ENCODE data around the gene GCN1.
"Not testable (repeated sequence)": the region's sequence is repeated elsewhere in the genome, so short reads cannot be mapped to it uniquely, and the experiment has no call there.

The GCN1 gene, protein sequence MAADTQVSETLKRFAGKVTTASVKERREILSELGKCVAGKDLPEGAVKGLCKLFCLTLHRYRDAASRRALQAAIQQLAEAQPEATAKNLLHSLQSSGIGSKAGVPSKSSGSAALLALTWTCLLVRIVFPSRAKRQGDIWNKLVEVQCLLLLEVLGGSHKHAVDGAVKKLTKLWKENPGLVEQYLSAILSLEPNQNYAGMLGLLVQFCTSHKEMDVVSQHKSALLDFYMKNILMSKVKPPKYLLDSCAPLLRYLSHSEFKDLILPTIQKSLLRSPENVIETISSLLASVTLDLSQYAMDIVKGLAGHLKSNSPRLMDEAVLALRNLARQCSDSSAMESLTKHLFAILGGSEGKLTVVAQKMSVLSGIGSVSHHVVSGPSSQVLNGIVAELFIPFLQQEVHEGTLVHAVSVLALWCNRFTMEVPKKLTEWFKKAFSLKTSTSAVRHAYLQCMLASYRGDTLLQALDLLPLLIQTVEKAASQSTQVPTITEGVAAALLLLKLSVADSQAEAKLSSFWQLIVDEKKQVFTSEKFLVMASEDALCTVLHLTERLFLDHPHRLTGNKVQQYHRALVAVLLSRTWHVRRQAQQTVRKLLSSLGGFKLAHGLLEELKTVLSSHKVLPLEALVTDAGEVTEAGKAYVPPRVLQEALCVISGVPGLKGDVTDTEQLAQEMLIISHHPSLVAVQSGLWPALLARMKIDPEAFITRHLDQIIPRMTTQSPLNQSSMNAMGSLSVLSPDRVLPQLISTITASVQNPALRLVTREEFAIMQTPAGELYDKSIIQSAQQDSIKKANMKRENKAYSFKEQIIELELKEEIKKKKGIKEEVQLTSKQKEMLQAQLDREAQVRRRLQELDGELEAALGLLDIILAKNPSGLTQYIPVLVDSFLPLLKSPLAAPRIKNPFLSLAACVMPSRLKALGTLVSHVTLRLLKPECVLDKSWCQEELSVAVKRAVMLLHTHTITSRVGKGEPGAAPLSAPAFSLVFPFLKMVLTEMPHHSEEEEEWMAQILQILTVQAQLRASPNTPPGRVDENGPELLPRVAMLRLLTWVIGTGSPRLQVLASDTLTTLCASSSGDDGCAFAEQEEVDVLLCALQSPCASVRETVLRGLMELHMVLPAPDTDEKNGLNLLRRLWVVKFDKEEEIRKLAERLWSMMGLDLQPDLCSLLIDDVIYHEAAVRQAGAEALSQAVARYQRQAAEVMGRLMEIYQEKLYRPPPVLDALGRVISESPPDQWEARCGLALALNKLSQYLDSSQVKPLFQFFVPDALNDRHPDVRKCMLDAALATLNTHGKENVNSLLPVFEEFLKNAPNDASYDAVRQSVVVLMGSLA (N-terminal part only)

DNA sequence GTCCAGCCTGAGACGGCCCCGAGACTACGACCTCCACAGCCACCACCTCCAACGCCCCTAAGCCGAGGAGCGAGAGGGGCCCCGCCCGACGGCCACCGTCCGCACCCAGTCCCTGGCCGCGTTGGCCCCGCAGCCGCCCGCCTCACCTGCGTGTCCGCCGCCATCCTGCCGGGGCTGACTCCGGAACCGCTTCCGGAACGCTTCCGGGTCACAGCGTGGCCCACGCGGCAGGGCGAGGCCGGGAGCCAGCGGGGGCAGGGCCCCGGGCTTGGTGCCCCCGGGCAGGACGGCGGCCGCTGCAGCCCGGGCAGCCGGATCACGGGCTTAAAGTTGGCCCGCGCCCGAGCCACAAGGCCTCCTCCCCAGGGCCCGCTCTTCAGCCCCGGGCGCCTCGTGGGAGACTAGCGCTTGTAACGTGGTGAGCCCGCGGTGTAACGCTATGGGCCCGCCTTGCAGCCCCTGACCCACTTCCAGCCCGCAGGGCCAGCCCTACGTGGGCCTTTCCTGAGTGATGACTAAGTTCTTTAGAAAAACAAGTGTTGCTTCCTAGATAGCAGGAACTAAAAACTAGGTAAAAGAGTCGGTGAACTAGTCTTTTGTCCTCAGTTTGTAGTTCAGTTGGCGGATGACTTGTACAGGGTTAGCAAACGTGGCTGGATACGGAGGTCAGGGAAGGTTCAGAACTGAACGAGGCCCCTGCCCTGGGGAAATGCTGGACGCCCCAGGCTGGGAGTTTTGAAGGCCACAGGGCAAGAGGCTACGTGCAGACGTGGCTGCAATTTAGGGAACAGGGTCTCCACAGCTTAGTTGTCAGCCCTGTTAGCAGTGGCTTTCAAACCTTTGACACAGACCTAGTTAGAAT, at the start of gene GCN1:
TSS of gene GCN1 (minus strand) at position 182 of the 862 bp plus-strand sequence. CDS start at position 164, 18 bp downstream.
- peak; percentile 53 to 83 for DNase-seq (ENCODE audit: extremely low read depth in 1 of 2, low read depth in 1 of 2)

DNA sequence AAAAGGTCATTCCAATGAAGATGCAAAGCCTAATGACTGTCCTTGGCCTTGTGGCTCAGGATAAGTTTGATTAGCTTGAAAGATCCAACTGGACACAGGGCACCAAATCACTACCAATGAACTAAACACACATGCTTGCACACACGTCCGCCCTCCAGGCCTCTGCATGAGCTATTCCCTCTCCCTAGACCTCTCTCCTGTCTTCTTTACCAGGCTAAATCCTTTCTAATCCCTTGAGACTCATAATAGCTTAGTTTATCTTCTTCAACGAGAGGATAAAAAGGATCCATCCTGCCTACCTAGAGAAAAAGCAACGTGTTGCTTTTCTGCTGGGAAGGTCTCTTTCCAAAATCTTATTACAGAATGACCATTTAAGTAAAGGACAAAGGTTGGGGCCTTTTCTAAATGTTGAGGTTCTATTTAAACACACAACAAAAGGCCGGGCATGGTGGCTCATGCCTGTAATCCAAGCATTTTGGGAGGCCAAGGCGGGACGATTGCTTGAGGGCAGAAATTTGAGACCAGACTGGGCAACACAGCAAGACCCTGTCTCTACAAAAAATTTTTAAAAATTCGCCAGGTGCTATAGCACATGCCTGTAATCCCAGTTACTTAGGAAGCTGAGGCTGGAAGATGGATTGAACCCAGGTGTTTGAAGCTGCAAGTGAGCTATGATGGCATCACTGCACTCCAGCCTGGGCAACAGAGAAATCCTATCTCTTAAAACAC, 48.6 kb upstream of the GCN1 start:
- no peak for DNase-seq (ENCODE audit: extremely low read depth in 1 of 2, low read depth in 1 of 2)

DNA sequence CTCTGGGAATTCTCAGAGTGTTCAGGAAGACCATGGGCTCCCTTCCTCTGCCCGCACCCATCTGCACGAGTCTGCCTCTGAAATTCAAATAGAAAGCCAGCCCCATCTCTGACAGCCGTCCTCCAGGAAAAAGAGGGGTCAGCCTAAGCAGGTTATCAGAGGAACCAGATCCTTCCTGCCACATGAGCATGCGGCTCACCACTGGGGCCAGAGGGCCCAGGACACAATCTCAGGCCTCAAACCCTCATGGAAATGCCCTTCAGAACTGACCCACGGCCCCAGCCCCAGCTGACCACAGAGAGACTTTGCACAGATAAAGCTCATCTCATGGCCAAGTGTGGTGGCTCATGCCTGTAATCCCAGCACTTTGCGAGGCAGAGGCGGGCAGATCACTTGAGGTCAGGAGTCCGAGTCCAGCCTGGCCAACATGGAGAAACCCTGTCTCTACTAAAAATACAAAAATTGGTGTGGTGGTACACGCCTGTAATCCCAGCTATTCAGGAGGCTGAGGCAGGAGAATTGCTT, 47.8 kb upstream of the GCN1 start:
- no peak for DNase-seq (ENCODE audit: extremely low read depth in 1 of 2, low read depth in 1 of 2)

DNA sequence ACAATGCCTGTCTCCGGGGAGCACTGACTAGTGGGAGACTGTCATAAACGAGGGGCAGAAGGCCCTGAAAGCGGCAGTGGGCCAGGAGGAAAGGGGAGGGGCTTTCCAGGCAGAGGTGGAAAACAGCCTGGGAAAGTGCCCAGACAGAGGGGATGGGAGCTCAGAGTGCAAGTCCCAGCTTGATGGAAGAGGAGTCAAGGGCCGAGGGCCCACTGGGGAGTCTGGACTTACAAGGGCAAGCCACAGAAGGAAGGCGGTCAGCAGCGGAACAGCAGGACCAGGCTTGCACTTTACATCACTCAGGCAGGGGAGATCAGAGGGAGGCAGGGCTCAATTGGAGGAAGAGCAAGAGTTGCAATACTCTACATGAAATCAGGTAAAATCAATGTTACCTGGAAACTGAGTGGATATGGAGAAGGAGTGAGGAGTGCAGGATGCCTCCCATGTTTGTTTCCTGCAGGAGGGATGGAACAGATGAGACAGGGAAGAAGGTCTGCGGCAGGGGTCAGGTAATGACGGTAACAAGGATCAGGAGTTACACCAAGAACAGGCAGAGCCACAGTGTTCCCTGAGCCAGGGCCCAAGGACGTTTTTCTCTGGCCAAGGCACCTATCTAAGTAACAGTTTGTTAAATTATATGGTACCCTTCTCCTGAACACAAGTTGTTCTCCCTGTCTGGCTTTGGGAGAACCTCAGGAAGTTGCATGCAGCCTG, 47.2 kb upstream of the GCN1 start:
- DNase-seq (ENCODE audit: extremely low read depth in 1 of 2, low read depth in 1 of 2), result no peak

DNA sequence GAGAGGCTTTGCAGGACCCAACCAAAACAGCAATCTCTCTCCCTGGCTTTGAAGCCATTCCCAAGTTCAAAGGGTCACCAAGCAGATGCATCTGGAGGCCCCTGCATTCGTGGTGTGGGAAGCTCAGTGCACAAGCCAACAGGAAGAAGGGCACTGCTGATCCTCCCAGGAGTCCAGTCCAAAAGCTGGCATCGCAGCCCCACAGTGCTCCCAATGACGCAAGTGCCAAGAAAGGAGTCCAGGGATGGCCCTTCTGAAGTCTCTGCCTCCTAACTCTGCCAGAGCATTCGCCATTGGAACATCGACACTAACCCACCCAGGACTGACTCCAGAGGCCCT, 45.9 kb upstream of the GCN1 start:
- no peak for DNase-seq (ENCODE audit: extremely low read depth in 1 of 2, low read depth in 1 of 2)

DNA sequence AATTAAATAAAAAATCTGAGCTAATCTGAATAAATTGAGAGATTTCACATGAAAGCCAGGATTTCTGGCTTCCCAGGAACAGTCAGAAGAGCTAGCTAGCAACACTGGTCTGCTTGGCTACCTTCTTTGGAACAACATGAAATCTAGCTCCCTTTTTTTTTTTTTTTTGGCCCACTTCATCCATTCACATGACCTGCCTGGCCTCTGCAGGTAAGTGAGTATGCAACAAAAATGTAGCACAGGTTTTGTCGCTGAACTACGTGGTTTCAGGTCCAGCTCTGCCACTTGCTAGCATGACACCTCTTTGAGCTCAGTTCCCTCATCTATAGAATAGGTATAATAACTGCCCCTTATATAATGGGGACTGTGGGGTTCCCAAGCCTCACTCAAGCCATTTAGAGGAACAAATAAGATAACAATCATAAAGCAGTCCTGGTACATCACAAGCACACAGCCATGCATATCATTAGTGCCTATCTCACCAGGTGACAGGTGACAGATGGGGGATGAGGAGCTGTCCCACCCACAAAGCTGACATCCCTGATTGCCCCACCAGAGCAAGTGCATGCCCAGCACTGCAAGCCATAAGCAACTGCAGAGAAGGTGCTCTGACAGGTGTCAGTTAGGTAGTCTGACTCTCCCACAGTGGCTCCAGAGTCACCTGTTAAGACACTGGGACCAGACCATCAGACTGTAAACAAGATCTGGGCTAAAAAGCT, 45.4 kb upstream of the GCN1 start:
- DNase-seq (ENCODE audit: extremely low read depth in 1 of 2, low read depth in 1 of 2), result no peak

DNA sequence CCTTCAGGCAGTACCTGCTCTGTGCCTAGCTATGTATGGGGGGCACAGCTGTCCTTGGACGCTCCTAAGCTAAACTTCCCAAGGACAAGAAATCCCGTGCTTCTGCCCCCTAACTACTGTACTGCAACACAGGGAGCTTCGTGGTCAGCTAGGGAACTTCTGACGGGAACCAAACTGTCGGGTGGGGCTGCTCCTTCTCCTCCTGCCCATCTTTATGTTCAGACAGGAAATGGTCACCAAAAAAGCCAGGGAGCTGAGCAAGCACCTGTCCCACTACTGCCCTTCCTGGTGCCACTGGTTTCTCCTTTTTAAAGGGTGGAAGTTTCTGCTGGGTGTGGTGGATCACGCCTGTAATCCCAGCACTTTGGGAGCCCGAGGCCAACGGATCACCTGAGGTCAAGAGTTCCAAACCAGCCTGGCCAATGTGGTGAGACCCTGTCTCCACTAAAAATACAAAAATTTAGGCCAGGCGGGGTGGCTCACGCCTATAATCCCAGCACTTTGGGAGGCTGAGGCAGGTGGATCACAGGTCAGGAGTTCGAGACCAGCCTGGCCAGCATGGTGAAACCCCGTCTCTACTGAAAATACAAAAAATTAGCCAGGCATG, 44.4 kb upstream of the GCN1 start:
- no peak for DNase-seq (ENCODE audit: extremely low read depth in 1 of 2, low read depth in 1 of 2)

DNA sequence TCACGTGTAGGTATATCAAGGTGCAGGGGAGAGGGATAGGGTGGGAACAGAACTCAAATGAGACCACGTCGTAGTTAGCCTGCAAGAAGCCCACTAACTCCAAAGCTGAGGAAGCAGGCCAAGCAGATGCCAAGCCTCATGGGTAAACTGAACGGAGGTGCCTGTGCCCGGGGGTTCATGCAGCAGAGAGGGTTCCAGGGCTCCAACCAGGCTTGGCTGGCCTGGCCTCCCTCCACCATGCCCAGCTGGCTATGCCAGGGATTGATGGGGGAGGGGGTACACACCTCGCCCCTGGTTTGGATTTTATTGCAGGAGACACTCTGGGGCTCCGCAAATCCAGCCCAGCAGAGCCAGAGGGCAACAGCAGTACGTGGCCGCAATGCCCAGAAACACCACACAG, 43.7 kb upstream of the GCN1 start:
- DNase-seq (ENCODE audit: extremely low read depth in 1 of 2, low read depth in 1 of 2), result no peak

DNA sequence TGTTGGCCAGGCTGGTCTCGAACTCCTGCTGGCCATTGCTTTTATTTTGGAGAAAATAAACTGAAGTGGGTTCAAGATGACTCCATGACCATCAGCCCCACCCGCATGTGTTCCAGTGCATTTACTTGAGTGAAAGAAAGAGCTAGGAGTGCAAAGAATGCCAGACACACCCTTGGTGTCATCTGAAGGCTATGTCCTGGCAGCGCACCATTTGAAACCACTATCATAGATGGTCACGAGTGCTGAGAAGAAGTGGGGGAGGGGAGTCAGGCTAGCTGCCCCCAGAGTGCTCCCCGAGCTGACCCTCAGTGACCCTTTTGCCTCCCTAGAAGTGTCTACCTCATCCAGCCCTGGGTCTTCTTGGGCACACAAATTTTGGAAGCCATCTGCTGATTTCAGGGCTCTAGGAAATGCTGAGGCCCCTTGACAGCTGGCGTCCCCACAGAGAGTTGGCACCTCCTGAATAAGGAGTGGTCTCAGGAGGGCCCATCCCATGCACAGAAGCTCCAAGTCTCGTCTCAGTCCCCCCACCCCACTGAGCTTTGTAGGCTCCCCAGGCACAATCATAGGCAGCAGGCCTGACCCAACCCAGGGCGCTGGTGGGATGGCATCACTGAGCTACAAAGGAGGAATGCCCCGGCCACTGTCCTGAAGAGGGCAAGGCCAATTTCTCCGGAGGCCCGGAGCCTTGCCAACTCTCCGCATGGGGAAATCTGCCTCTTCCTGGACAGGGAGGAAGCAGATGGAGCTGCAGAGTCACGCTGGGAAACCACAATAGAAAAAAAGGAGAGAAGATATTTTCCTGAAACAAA, 43.1 kb upstream of the GCN1 start:
- no peak for DNase-seq (ENCODE audit: extremely low read depth in 1 of 2, low read depth in 1 of 2)

DNA sequence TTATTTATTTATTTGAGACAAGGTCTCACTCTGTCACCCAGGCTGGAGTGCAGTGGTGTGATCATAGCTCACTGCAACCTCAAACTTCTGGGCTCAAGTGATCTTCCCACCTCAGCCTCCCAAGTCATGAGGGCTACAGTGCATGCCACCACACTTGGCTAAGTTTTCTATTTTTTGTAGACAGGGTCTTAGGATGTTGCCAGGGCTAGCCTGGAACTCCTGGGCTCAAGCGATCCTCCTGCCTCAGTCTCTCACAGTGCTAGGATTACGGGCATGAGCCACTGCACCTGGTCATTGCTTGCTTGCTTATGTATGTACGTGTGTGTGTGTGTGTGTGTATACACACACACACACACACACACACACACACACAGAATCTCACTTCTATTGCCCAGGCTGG, 42.3 kb upstream of the GCN1 start:
- DNase-seq (ENCODE audit: extremely low read depth in 1 of 2, low read depth in 1 of 2), result not testable (repeated sequence)

DNA sequence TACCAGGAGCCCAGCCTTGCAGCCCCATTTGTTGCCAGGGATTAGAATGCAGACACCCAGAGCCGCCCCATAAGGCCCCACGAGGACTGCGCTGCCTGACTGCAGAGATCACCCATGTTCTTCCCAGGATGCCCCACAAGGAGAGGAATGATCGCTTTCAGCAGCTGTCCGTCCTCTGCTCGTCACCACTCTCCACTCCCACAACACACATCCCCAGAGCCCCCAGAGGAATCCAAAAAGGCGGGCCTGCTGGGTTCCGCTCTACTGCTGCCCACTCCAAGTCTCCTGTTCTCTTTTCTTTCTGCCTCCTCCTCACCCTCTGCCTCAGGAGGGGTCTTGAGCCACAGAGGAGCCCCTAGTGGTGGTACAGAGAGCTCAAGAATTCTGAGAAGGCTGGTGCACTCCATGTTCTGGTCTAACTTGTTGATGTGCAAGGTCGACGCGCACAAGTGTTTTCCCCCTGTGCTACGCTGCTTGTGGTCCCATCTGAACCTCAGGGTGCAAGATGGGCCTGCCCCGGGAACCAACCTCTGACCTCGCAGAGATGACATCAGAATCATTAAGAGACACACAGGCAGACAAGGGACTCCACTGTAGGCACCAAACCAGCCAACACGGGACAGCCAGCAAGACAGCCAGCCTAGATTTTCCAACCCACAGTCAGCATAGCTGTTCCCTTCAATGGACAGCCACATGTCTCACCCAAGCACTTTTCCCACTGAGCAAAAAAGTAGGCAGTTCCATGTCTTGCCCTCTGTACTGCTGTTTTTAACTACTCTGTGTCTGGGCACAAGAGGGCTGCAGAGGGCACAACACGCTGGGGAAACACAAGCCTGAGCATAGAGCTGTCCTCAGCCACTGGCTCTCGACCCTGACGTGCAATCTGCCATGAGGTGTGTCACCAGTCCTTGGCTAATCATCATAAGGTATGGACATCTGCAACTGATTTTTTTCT, 41.1 kb upstream of the GCN1 start:
- no peak for DNase-seq (ENCODE audit: extremely low read depth in 1 of 2, low read depth in 1 of 2)

DNA sequence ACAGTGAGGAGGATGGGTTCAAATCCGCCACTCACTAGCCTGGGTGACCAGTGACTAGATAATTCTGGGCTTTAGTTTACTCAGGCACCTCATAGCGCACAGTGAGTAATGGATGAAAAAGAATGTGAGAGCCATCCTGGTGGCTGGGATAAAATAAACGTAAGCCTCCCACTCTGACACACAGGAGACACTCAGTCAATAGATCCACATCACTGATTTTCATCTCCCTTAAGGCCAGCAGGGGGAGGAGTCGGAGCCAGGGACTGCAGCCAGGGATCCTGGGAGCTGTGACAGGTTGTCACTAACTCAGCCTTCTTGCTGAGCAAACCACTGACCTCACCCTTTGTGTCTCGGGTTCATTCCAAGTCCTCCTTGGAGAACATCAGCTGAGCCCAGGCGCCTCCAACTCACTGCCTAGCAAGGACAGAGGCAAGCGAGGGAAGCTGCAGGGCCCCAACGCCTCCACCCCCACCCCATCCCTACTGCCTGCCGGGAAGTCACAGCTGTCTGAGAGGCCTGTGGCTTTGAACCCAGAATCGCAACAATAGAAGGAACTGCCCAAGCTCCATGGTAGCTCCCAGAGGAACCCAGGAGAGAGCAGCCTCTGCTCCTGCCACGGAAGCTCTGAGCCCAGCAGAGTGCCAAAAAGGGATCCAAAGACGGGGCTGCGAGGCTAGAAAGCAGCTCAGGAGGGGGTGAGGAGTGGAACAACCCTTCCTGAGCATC, 40.3 kb upstream of the GCN1 start:
- no peak for DNase-seq (ENCODE audit: extremely low read depth in 1 of 2, low read depth in 1 of 2)

DNA sequence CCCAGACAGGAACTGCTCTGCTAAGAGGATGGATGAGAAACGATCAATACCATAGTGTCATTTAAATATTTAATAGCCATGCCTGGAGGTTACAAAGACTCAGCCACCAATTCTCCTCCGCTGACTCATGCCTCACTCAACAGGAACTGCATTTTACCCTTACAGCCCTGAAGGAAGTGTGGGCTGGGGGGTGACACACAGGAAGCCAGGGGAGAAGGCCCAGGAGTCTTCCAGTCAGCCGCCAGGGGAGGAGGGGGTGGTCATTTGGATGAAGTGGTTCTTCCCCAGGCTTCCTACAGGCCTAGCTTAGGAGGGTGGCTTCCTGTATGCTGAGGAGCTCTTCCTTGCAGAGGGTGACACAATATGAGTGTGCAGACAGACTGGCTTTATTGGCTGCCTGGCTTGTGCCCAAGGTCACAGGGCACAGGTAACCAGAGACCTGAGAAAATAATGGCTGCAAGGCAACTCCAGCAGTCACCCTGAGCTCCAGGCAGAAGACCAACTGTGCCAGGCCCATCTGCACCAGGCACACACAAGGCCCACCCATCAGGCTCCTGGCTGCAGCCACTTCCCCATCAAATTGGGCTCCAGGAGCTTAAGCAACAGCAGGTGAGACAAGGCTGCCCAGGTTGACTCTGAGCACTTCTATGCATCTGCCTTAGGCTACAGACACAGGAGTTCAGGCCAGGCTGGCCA, 36.9 kb upstream of the GCN1 start:
- peak; percentile 39 to 69 for DNase-seq (ENCODE audit: extremely low read depth in 1 of 2, low read depth in 1 of 2)

DNA sequence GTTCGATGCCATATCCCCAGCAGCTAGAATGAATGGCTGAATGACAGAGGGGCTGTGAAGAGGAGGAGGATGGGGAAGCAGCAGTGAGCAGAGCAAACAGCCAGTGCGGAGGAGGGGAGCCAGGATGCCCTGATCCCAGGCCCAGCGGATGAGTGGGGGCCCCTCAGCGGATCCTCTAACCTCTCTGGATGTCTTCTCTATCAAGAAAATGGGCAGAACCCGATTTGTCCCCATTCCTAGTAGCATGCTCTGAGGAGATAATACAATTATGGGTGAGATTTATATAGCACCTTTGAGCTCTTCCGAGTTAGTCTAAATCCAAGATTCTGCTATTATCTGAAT, 36.4 kb upstream of the GCN1 start:
- DNase-seq (ENCODE audit: extremely low read depth in 1 of 2, low read depth in 1 of 2), result no peak
